Measurements from ENCODE around the gene MCRS1.

Gene MCRS1

GRCh38 chr12:49541911-49542505, 25.9 kb downstream of the MCRS1 start:
- TF ChIP-seq CTCF (IDR thresholded peaks at IDR 0.05; ENCODE audit: extremely low read depth, missing control alignments), result no peak
- no peak for DNase-seq (ENCODE audit: low spot score)

- DNase-seq (ENCODE audit: low spot score), result peak; percentile 26
- no peak for TF ChIP-seq CTCF (IDR thresholded peaks at IDR 0.05; ENCODE audit: extremely low read depth, missing control alignments)
These were observed 26.6 kb downstream of the MCRS1 start for GRCh38 chr12:49541140-49541861.

GRCh38 chr12:49540229-49541139, 27.5 kb downstream of the MCRS1 start:
- DNase-seq (ENCODE audit: low spot score), result peak; percentile 36
- TF ChIP-seq CTCF (IDR thresholded peaks at IDR 0.05; ENCODE audit: extremely low read depth, missing control alignments), result no peak

- no peak for TF ChIP-seq CTCF (IDR thresholded peaks at IDR 0.05; ENCODE audit: extremely low read depth, missing control alignments)
- peak; percentile 72 for DNase-seq (ENCODE audit: low spot score)
These were observed 28.3 kb downstream of the MCRS1 start for GRCh38 chr12:49539406-49540228.

- DNase-seq (ENCODE audit: low spot score), result peak; percentile 99
- TF ChIP-seq CTCF (IDR thresholded peaks at IDR 0.05; ENCODE audit: extremely low read depth, missing control alignments), result no peak
These were observed 29.2 kb downstream of the MCRS1 start, which contains the start of gene KCNH3 for GRCh38 chr12:49538510-49539403. Gene KCNH3 (plus strand): TSS chr12:49539030. CDS start chr12:49539417, 387 bp downstream.

Data from GM20000 (cell line).